ENCODE measurements around the gene XCL2.
"Not testable (repeated sequence)": the region's sequence is repeated elsewhere in the genome, so short reads cannot be mapped to it uniquely, and the experiment has no call there.

XCL2 gene

DNA sequence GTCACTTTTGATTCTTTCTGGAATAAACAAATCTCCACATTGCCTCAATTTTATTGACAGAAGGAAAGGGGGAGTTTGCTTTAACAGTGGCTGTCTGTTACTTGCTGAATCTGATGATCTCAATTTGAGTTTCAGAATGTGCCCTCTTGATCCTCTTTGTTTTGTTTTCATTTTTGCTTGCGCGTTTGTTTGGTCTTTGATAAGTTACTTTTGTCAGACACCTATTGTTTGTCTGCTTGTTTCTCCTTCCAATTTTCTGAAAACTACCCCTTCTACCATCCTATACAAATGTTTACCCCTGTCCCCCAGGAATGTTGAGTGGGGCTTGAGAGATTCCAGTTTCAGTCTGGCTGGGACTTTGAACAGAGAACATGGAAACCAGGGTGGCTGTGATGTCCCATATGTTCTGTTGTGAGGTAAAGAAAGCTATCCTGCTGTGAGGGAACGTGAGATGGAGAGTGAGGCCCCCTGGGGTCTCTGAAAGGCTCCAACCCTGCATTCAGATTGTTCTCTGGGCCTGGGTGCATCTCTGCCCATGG is 11.8 kb upstream of the XCL2 start:
- DNase-seq: no peak

DNA sequence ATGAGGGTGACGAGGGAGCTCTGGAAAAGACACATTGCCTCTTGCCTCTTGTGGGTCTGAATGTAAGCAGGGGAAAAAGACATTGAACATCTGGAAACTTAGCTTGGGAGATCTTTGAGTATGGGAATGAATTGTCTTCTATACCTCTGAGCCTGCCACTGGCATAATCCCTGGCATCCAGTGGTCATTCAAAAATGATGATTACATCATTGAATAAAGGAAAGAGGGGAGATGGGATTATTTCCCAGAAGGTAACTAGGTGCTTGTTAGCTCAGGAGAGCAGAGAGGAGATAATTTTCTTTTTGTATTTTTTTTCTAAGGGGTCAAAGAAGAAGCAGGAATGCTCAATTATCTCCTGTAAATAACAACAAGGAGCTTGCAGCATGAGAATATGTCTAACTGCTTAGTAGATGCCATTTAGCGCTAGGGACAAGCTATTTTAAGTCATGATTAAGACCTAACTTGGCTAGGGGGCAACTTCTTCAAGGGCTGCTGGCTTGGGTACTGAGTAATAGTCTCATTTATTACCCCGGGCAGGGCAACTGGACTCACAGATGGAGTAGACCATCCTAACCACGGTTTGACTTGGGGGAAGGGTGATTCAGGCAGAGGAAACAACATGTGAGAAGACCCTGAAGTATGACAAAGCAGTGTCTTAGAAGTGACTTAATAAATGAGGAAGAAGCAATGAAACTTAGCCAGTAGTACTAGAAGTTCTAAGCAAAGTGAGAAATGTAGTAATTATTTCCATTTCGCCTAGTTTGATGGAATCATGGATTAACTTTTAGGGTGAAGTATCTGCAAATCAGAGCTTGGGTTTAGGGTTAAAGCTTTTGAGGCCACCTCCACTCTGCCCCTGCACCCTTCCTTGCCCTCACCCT is 11.0 kb upstream of the XCL2 start:
- no peak for DNase-seq

DNA sequence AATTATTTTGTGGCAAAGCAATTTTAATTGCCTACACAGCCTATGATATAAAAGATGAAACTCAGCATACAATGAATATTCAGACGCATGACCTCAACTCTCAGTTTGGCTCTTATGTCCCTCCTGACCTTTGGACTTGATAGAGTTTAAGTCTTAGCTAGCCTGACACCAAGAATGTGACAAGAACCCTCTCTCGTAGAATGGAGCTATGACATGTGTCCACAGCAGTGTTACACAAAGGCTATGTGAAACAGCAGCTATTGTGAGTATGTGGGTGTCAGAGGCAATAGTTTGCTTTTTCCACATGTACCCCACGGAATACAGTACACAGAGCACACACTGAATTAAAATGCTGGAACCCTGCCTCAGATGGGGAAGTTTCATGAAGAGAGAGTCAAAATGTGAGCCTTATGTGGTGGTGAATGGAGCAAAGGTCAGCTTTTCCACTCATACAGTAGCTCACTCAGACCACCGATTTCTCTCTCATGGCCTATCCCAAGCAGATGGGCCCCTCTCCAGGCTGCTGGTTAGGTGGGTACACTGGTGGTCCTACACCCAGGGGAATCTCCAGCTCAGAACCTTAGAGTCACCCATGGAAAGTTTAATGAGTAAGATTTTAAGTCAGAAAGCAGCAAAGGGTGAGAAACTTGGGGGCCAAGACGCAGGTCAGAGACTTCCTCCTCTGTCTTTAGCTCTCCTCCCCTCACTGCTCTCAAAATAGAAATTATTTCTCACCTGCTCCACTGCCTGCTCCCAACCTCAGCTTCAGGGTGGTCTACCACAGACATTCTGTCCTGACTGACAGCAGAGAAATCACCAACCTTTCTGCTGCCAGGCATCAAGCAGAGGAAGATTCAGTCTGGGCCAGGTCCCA is 10.1 kb upstream of the XCL2 start:
- no peak for DNase-seq

- DNase-seq: no peak
Measured at GRCh38 chr1:168552961-168553360, 9.2 kb upstream of the XCL2 start.

- no peak for DNase-seq
Measured at GRCh38 chr1:168551688-168552087, 7.9 kb upstream of the XCL2 start.

- DNase-seq: no peak
Measured at GRCh38 chr1:168550971-168551370, 7.2 kb upstream of the XCL2 start.

- not testable (repeated sequence) for DNase-seq
Measured at GRCh38 chr1:168546553-168546895, 2.7 kb upstream of the XCL2 start.

GRCh38 chr1:168545678-168546552 is 2.1 kb upstream of the XCL2 start:
- DNase-seq: not testable (repeated sequence)

DNA sequence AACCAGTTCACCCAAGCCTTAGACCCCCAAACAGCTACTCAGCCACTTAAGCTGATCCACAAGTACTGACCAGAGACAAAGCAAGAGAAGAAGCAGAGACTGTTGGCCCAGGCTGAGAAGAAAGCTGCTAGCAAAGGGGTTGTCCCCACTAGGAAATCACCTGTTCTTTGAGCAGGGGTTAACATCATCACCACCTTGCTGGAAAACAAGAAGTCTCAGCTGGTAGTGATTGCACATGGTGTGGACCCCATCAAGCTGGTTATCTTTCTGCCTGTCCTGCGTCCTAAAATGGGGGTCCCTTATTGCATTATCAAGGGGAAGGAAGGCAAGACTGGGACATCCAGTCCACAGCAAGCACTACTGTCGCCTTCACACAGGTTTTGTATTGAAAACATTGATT is 819 bp downstream of the XCL2 start:
- DNase-seq: not testable (repeated sequence)

GRCh38 chr1:168540798-168541197 is 3.0 kb downstream of the XCL2 start:
- DNase-seq: not testable (repeated sequence)

GRCh38 chr1:168535536-168535935 is 8.3 kb downstream of the XCL2 start:
- no peak for DNase-seq

- DNase-seq: no peak
Measured at GRCh38 chr1:168531615-168532345, 12.0 kb downstream of the XCL2 start.

DNA sequence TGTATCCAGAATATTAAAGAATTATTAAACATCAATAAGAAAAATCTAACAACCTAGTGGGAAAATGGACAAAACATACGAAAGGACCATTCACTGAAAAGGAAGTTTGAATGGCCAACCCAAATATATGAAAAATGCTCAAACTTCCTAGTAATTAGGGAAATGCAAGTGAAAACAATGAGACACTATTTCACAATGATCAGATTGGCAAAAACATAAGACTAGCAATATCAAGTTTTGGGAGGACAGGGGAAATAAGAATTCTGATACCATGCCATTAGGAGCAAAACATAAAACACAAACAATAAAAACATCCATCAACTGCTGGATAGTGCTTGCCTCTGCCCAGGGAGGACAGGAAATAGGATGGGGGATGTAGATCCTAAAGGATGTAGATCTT is 14.3 kb downstream of the XCL2 start:
- no peak for DNase-seq

GRCh38 chr1:168521401-168522000 is 22.3 kb downstream of the XCL2 start:
- no peak for DNase-seq

GRCh38 chr1:168520832-168521231 is 23.0 kb downstream of the XCL2 start:
- no peak for DNase-seq

GRCh38 chr1:168520052-168520751 is 23.6 kb downstream of the XCL2 start:
- DNase-seq: no peak

DNA sequence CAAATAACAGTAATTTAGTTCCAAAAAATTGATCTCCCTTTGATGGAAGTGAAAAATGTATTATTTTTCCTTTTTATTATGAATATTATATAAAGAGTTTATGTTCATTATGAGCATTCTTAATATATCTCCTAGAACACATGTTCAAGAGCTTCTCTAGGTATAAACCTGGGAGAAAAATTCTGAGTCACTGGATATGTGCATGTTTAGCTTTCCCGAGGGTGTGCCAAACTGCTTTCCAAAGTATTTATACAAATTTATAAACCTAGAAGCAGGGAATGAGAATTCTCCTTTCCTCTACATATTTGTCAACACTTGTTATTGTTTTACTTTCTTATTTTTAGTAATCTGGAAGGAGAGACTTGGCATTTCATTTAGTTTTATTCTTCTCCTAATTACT is 25.0 kb downstream of the XCL2 start:
- DNase-seq: no peak

DNA sequence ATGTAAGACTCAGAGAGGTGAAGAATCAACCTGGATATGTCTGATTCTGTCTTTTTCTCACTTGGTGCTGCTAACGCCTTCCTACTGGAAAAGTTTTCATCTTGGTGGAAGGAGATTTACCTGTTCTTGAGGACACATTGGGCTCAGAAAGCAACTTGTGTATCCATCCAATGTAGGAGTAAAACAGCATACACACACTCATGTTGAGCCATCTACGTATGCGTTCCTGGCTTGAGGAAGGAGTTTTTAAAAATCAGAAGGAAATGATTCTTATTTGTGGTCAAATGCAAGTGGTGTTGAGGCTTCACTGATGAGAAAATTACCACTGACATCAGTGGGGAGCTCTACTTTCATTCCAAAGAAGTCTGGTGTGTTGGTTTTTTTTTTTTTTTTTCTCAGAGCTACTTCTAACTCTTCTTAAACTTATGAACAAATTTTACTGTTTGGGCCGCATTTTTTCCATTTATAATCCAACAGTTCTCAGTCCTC is 25.6 kb downstream of the XCL2 start:
- no peak for DNase-seq

- DNase-seq: no peak
Measured at GRCh38 chr1:168514455-168514854, 29.3 kb downstream of the XCL2 start.

- no peak for DNase-seq
Measured at GRCh38 chr1:168513656-168514404, 30.0 kb downstream of the XCL2 start.

Measured in activated gamma-delta T cell (primary cell).